Measurements from ENCODE around the gene SPPL3.

SPPL3 gene

GRCh38 chr12:120787889-120788288, 116.3 kb downstream of the SPPL3 start:
- no peak for DNase-seq (ENCODE audit: low read depth in 2 of 2)

- no peak for DNase-seq (ENCODE audit: low read depth in 2 of 2)
Observed at GRCh38 chr12:120784804-120785203, 119.4 kb downstream of the SPPL3 start.

- DNase-seq (ENCODE audit: low read depth in 2 of 2): no peak
Observed at GRCh38 chr12:120783197-120783596, 121.0 kb downstream of the SPPL3 start.

GRCh38 chr12:120775862-120776552, 128.2 kb downstream of the SPPL3 start:
- DNase-seq (ENCODE audit: low read depth in 2 of 2): no peak

- DNase-seq (ENCODE audit: low read depth in 2 of 2): no peak
Observed at GRCh38 chr12:120774169-120774916, 129.8 kb downstream of the SPPL3 start.

GRCh38 chr12:120771097-120771496, 133.1 kb downstream of the SPPL3 start:
- DNase-seq (ENCODE audit: low read depth in 2 of 2): no peak

- no peak for DNase-seq (ENCODE audit: low read depth in 2 of 2)
Observed at GRCh38 chr12:120767071-120768024, 136.8 kb downstream of the SPPL3 start.

- no peak for DNase-seq (ENCODE audit: low read depth in 2 of 2)
Observed at GRCh38 chr12:120766566-120766965, 137.6 kb downstream of the SPPL3 start.

- no peak for DNase-seq (ENCODE audit: low read depth in 2 of 2)
Observed at GRCh38 chr12:120764816-120765215, 139.3 kb downstream of the SPPL3 start.

GRCh38 chr12:120763250-120763649, 140.9 kb downstream of the SPPL3 start:
- no peak for DNase-seq (ENCODE audit: low read depth in 2 of 2)

- no peak for DNase-seq (ENCODE audit: low read depth in 2 of 2)
Observed at GRCh38 chr12:120762086-120762485, 142.1 kb downstream of the SPPL3 start.

- no peak for DNase-seq (ENCODE audit: low read depth in 2 of 2)
Observed at GRCh38 chr12:120761519-120761934, 142.6 kb downstream of the SPPL3 start.

- DNase-seq (ENCODE audit: low read depth in 2 of 2): no peak
Observed at GRCh38 chr12:120760349-120761254, 143.6 kb downstream of the SPPL3 start.

- DNase-seq (ENCODE audit: low read depth in 2 of 2): no peak
Observed at GRCh38 chr12:120759591-120760348, 144.4 kb downstream of the SPPL3 start.

- DNase-seq (ENCODE audit: low read depth in 2 of 2): no peak
Observed at GRCh38 chr12:120758798-120759590, 145.2 kb downstream of the SPPL3 start.

GRCh38 chr12:120757949-120758348, 146.2 kb downstream of the SPPL3 start:
- DNase-seq (ENCODE audit: low read depth in 2 of 2): no peak

GRCh38 chr12:120757226-120757742, 146.9 kb downstream of the SPPL3 start:
- DNase-seq (ENCODE audit: low read depth in 2 of 2): no peak

GRCh38 chr12:120755269-120755668, 148.9 kb downstream of the SPPL3 start:
- DNase-seq (ENCODE audit: low read depth in 2 of 2): no peak

GRCh38 chr12:120754792-120755191, 149.4 kb downstream of the SPPL3 start:
- no peak for DNase-seq (ENCODE audit: low read depth in 2 of 2)

Data from activated CD4-positive, alpha-beta T cell treated with anti-CD3 and anti-CD28 coated beads for 24 hours (primary cell).